ENCODE measurements around the gene FOXA3.

Gene FOXA3

DNA sequence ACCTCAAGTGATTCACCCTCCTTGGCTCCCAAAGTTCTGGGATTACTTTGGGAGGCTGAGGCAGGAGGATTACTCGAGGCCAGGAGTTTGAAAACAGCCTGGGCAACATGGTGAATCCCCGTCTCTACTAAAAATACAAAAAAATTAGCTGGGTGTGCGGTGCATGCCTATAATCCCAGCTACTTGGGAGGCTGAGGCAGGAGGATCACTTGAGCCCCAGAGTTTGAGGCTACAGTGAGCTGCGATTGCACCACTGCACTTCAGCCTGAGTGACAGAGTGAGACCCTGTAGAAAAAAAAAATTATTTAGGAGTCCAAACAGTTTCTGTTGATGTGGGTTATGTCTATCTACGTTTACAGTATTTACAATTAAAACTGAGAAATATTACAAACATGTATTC, 6.7 kb downstream of the FOXA3 start:
- Histone ChIP-seq H2AFZ (ENCODE audit: low read depth, low read length, severe bottlenecking) (no peak overlapping the region), H4K20me1 (ENCODE audit: low read depth, low read length) (no peaks in the 10 kb centered on the region), H3K4me3 (ENCODE audit: insufficient read depth, low read length, poor library complexity, severe bottlenecking) (no peak overlapping the region), H3K27ac (ENCODE audit: low read depth, low read length) (no peak overlapping the region), H3K9me2 (replicated peaks; ENCODE audit: insufficient read depth, low read length) (no peaks in the 10 kb centered on the region), H3K79me2 (ENCODE audit: insufficient read depth, low read length) (no peaks in the 10 kb centered on the region), H3K27me3 (ENCODE audit: low read length) (no peaks in the 10 kb centered on the region), H3K9me3 (ENCODE audit: insufficient read depth, low read length) (no peaks in the 10 kb centered on the region), H3K4me2 (ENCODE audit: low read depth, low read length, poor library complexity, severe bottlenecking) (no peak overlapping the region), H3K36me3 (ENCODE audit: low read length) (no peaks in the 10 kb centered on the region), H3K9ac (ENCODE audit: low read length) (no peak overlapping the region), H3F3A (ENCODE audit: insufficient read depth) (no peaks in the 10 kb centered on the region)
- TF ChIP-seq, protein P1, sequence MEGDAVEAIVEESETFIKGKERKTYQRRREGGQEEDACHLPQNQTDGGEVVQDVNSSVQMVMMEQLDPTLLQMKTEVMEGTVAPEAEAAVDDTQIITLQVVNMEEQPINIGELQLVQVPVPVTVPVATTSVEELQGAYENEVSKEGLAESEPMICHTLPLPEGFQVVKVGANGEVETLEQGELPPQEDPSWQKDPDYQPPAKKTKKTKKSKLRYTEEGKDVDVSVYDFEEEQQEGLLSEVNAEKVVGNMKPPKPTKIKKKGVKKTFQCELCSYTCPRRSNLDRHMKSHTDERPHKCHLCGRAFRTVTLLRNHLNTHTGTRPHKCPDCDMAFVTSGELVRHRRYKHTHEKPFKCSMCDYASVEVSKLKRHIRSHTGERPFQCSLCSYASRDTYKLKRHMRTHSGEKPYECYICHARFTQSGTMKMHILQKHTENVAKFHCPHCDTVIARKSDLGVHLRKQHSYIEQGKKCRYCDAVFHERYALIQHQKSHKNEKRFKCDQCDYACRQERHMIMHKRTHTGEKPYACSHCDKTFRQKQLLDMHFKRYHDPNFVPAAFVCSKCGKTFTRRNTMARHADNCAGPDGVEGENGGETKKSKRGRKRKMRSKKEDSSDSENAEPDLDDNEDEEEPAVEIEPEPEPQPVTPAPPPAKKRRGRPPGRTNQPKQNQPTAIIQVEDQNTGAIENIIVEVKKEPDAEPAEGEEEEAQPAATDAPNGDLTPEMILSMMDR (IDR thresholded peaks at IDR 0.05; ENCODE audit: insufficient read depth, low read length, poor library complexity, severe bottlenecking) = no peak
- no peak for TF ChIP-seq EZH2phosphoT487 (conservative IDR thresholded peaks at IDR 0.05; ENCODE audit: low read length)

DNA sequence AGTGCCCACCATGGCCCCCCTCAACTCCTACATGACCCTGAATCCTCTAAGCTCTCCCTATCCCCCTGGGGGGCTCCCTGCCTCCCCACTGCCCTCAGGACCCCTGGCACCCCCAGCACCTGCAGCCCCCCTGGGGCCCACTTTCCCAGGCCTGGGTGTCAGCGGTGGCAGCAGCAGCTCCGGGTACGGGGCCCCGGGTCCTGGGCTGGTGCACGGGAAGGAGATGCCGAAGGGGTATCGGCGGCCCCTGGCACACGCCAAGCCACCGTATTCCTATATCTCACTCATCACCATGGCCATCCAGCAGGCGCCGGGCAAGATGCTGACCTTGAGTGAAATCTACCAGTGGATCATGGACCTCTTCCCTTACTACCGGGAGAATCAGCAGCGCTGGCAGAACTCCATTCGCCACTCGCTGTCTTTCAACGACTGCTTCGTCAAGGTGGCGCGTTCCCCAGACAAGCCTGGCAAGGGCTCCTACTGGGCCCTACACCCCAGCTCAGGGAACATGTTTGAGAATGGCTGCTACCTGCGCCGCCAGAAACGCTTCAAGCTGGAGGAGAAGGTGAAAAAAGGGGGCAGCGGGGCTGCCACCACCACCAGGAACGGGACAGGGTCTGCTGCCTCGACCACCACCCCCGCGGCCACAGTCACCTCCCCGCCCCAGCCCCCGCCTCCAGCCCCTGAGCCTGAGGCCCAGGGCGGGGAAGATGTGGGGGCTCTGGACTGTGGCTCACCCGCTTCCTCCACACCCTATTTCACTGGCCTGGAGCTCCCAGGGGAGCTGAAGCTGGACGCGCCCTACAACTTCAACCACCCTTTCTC, 8.2 kb downstream of the FOXA3 start:
- TF ChIP-seq, protein P1 (IDR thresholded peaks at IDR 0.05; ENCODE audit: insufficient read depth, low read length, poor library complexity, severe bottlenecking) = no peak
- TF ChIP-seq EZH2phosphoT487 (conservative IDR thresholded peaks at IDR 0.05; ENCODE audit: low read length) = no peak
- H3K79me2 ChIP-seq (ENCODE audit: insufficient read depth, low read length) = no peaks in the 10 kb centered on the region
- no peaks in the 10 kb centered on the region for H3F3A ChIP-seq (ENCODE audit: insufficient read depth)
- no peak overlapping the region for H3K4me3 ChIP-seq (ENCODE audit: insufficient read depth, low read length, poor library complexity, severe bottlenecking)
- no peaks in the 10 kb centered on the region for H3K27me3 ChIP-seq (ENCODE audit: low read length)
- H3K27ac ChIP-seq (ENCODE audit: low read depth, low read length) = no peak overlapping the region
- no peak overlapping the region for H3K4me2 ChIP-seq (ENCODE audit: low read depth, low read length, poor library complexity, severe bottlenecking)
- H2AFZ ChIP-seq (ENCODE audit: low read depth, low read length, severe bottlenecking) = no peak overlapping the region
- H3K9ac ChIP-seq (ENCODE audit: low read length) = no peak overlapping the region
- H4K20me1 ChIP-seq (ENCODE audit: low read depth, low read length) = no peaks in the 10 kb centered on the region
- H3K36me3 ChIP-seq (ENCODE audit: low read length) = no peaks in the 10 kb centered on the region
- no peaks in the 10 kb centered on the region for H3K9me3 ChIP-seq (ENCODE audit: insufficient read depth, low read length)
- H3K9me2 ChIP-seq (replicated peaks; ENCODE audit: insufficient read depth, low read length) = no peaks in the 10 kb centered on the region

DNA sequence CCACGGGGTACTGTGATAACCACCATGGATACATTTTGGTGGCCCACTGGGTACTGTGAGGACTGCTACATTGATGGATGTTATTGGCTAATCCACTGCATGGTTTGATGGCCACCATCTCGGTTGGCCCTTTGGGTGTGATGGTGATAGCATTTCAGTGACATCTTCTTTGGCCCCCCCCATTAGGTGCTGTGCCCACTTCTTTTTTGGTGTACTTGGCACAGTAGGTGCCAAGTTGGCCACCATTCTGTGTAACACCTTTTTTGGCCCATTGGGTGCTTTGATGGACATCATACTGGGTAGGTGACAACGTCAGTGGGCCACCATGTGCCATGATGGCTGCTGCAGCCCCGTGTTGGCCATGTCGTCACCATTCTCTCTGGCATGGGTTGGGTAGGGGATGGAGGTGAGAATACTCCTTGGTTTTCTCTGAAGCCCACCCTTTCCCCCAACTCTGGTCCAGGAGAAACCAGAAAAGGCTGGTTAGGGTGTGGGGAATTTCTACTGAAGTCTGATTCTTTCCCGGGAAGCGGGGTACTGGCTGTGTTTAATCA, 9.2 kb downstream of the FOXA3 start:
- Histone ChIP-seq H3K4me3 (ENCODE audit: insufficient read depth, low read length, poor library complexity, severe bottlenecking) (no peak overlapping the region), H3K79me2 (ENCODE audit: insufficient read depth, low read length) (no peaks in the 10 kb centered on the region), H3K9ac (ENCODE audit: low read length) (no peak overlapping the region), H3F3A (ENCODE audit: insufficient read depth) (no peaks in the 10 kb centered on the region), H3K36me3 (ENCODE audit: low read length) (no peaks in the 10 kb centered on the region), H3K9me2 (replicated peaks; ENCODE audit: insufficient read depth, low read length) (no peaks in the 10 kb centered on the region), H3K4me2 (ENCODE audit: low read depth, low read length, poor library complexity, severe bottlenecking) (no peak overlapping the region), H3K27me3 (ENCODE audit: low read length) (no peaks in the 10 kb centered on the region), H4K20me1 (ENCODE audit: low read depth, low read length) (no peaks in the 10 kb centered on the region), H3K27ac (ENCODE audit: low read depth, low read length) (no peak overlapping the region), H2AFZ (ENCODE audit: low read depth, low read length, severe bottlenecking) (no peak overlapping the region), H3K9me3 (ENCODE audit: insufficient read depth, low read length) (no peaks in the 10 kb centered on the region)
- TF ChIP-seq, protein P1 (IDR thresholded peaks at IDR 0.05; ENCODE audit: insufficient read depth, low read length, poor library complexity, severe bottlenecking) = no peak
- TF ChIP-seq EZH2phosphoT487 (conservative IDR thresholded peaks at IDR 0.05; ENCODE audit: low read length) = no peak
